B cell (primary cell): ENCODE data around the gene MFGE8. TPM values are rescaled to one million over a fixed set of nuclear protein-coding genes. Genes with fewer than 3 reads are reported as not detected.
"Not testable (repeated sequence)": the region's sequence is repeated elsewhere in the genome, so short reads cannot be mapped to it uniquely, and the experiment has no call there.

Experiments used
- ATAC-seq: fragments of 200-7000 bp; cut with Tn5 transposase; one replicate; pipeline ENCODE4 v1.10.0; 2021; ENCODE audit warnings: low read depth, mild to moderate bottlenecking, moderate number of reproducible peaks, moderate library complexity
- CTCF ChIA-PET: fragments of 350-600 bp; sonication (Branson Sonifier 250); formaldehyde crosslinking; loops from one replicate; lab custom pipeline; 2021; ENCODE audit warnings: antibody characterized with exemption, inconsistent platforms; lab: Charles Lee
- POLR2A ChIA-PET: fragments of 350-600 bp; sonication (Branson Sonifier 250); formaldehyde crosslinking; loops from one replicate; lab custom pipeline; 2021; ENCODE audit warnings: antibody characterized with exemption; lab: Charles Lee
- DNase-seq: peaks from one replicate; pipeline ENCODE4 v3.0.0; 2013
- H2AFZ ChIP-seq: 2 replicates; pipeline ENCODE4 v1.6.1; 2012; ENCODE audit warnings: mild to moderate bottlenecking, low read depth, low read length; ENCODE audit not compliant: insufficient read depth, poor library complexity, severe bottlenecking
- H3K27ac ChIP-seq, 2 donors: 1 replicate in 1 of 2; 2 replicates in 1 of 2; pipeline ENCODE4 v1.5.1; 2012 to 2013; ENCODE audit warnings: low read length in 2 of 2, mild to moderate bottlenecking in 2 of 2, moderate library complexity in 1 of 2
- H3K27me3 ChIP-seq, 4 experiments: fragments of 200-600 bp in 1 of 4; sonication (generic) in 1 of 4; replicated peaks in 1 of 4; 1 replicate in 2 of 4; 2 replicates in 2 of 4; pipeline versions ENCODE4 v1.6.1 to v1.7.0; 2013 to 2016; ENCODE audit warnings: low read length in 3 of 4, mild to moderate bottlenecking in 2 of 4, mixed read lengths in 1 of 4, moderate library complexity in 1 of 4; ENCODE audit not compliant: insufficient read depth in 4 of 4, control insufficient read depth in 3 of 4; ENCODE audit errors: control extremely low read depth in 1 of 4
- H3K36me3 ChIP-seq, 2 experiments: replicated peaks in 1 of 2; 1 replicate in 1 of 2; 2 replicates in 1 of 2; pipeline versions ENCODE4 v1.6.1 to v1.7.1; 2013; ENCODE audit warnings: low read length in 1 of 2; ENCODE audit not compliant: insufficient read depth in 2 of 2, control insufficient read depth in 1 of 2; ENCODE audit errors: control extremely low read depth in 1 of 2, extremely low read depth in 1 of 2
- H3K4me1 ChIP-seq, 2 donors: fragments of 200-600 bp in 1 of 2; sonication (generic) in 1 of 2; 1 replicate in 1 of 2; 2 replicates in 1 of 2; pipeline versions ENCODE4 v1.5.1 to v1.6.1; 2013 to 2017; ENCODE audit warnings: low read length in 2 of 2; ENCODE audit not compliant: control insufficient read depth in 2 of 2, insufficient read depth in 2 of 2
- H3K4me2 ChIP-seq: replicated peaks from 2 replicates; pipeline ENCODE3; 2012; ENCODE audit warnings: mild to moderate bottlenecking, low read depth, low read length; ENCODE audit not compliant: poor library complexity, severe bottlenecking
- H3K4me3 ChIP-seq, 5 experiments: fragments of 200-600 bp in 1 of 5; sonication (generic) in 1 of 5; 1 replicate in 3 of 5; 2 replicates in 2 of 5; pipeline versions ENCODE4 v1.5.1 to v1.7.0; 2011 to 2016; ENCODE audit warnings: low read length in 4 of 5, mild to moderate bottlenecking in 4 of 5, low read depth in 2 of 5, control low read depth in 1 of 5, moderate library complexity in 1 of 5; ENCODE audit not compliant: insufficient read depth in 1 of 5; ENCODE audit errors: control extremely low read depth in 1 of 5, extremely low read depth in 1 of 5
- H3K79me2 ChIP-seq: fragments of 200-600 bp; sonication (generic); one replicate; pipeline ENCODE4 v1.6.0; 2016; ENCODE audit warnings: low read length; ENCODE audit not compliant: control insufficient read depth, insufficient read depth
- H3K9ac ChIP-seq: fragments of 200-600 bp; sonication (generic); 2 replicates; pipeline ENCODE4 v1.6.1; 2017; ENCODE audit warnings: mild to moderate bottlenecking, low read length, moderate library complexity
- H3K9me3 ChIP-seq, 3 donors: one replicate each; pipeline versions ENCODE4 v1.6.1 to v1.7.1; 2013; ENCODE audit warnings: low read length in 2 of 3; ENCODE audit not compliant: control insufficient read depth in 2 of 3, insufficient read depth in 1 of 3; ENCODE audit errors: control extremely low read depth in 1 of 3
- H4K20me1 ChIP-seq: 2 replicates; pipeline ENCODE4 v1.6.0; 2012; ENCODE audit warnings: mild to moderate bottlenecking, low read length; ENCODE audit not compliant: insufficient read depth, control insufficient read depth, poor library complexity, severe bottlenecking
- H3K27ac Mint-ChIP-seq: one replicate; pipeline ENCODE4 v1.8.0; 2021; ENCODE audit warnings: mixed read lengths
- H3K27me3 Mint-ChIP-seq: one replicate; pipeline ENCODE4 v1.8.0; 2021; ENCODE audit warnings: mixed read lengths
- H3K4me1 Mint-ChIP-seq: one replicate; pipeline ENCODE4 v1.8.0; 2021; ENCODE audit warnings: mixed read lengths
- H3K4me3 Mint-ChIP-seq: one replicate; pipeline ENCODE4 v1.8.0; 2021; ENCODE audit warnings: mixed read lengths
- H3K9me3 Mint-ChIP-seq: one replicate; pipeline ENCODE4 v1.8.0; 2022; ENCODE audit warnings: mixed read lengths; ENCODE audit not compliant: insufficient read depth
- WGBS: methylation state at CpG from one replicate; pipeline ENCODE4 v1.1.5; 2013; ENCODE audit warnings: missing lambda C conversion rate; ENCODE audit not compliant: insufficient coverage; 5-methylcytosine and 5-hydroxymethylcytosine counted together
- intact Hi-C: fragments of 100-400 bp; cut with micrococcal nuclease; formaldehyde crosslinking; loops from one replicate; pipeline ENCODE4 v1.10.0; 2022
- polyA plus RNA-seq: library from polyadenylated mRNA; depleted of rRNA; stranded (reverse); fragments of >200 nt; gene quantifications from 2 replicates; pipeline ENCODE4 v1.2.3, GENCODE V29; 2012
- total RNA-seq, 2 donors: library from RNA; stranded (reverse); fragments of 120-200 nt in 1 of 2; gene quantifications; 1 replicate in 1 of 2; 2 replicates in 1 of 2; pipeline versions ENCODE4 v1.2.3 to v1.2.4, GENCODE V29; 2013 to 2022

Gene MFGE8
- total and polyA plus RNA-seq, 2 donors (not counting 1 experiment from before 2014, with no cell fraction given), result 18.9 to 28.8 TPM

DNA sequence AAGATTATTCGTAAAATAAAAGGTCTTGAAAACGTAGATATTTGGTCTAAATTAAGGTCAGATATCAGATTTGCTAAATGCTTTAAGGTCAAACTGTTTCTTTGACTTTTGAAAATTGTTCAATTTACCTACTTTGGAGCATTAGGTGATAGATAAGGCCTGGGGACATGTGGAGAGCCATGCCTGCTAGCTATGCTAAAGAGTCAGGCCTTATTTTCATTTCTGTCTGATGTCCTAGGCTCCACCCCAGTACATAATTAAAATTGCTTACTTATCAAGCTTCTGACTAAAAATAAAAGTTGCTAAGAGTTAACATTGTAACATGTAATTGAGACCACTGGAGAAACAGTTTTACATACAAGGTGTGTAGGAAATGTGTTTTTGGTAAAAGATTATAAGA, 12.5 kb upstream of the MFGE8 start:
- H4K20me1 ChIP-seq, H2AFZ ChIP-seq, H3K4me2 ChIP-seq, H3K27me3 ChIP-seq, H3K27ac ChIP-seq, H3K9me3 Mint-ChIP-seq, H3K9me3 ChIP-seq, H3K27ac Mint-ChIP-seq, H3K4me3 ChIP-seq, POLR2A ChIA-PET, H3K4me1 Mint-ChIP-seq, H3K9ac ChIP-seq, H3K4me1 ChIP-seq, DNase-seq, ATAC-seq, H3K4me3 Mint-ChIP-seq, H3K79me2 ChIP-seq, H3K36me3 ChIP-seq, CTCF ChIA-PET, intact Hi-C loops: not testable (repeated sequence)
- peaks cover 36% of the 10 kb centered on the region for H3K27me3 Mint-ChIP-seq
- no CpG with 5 or more reads among the region's 2 CpGs for WGBS

DNA sequence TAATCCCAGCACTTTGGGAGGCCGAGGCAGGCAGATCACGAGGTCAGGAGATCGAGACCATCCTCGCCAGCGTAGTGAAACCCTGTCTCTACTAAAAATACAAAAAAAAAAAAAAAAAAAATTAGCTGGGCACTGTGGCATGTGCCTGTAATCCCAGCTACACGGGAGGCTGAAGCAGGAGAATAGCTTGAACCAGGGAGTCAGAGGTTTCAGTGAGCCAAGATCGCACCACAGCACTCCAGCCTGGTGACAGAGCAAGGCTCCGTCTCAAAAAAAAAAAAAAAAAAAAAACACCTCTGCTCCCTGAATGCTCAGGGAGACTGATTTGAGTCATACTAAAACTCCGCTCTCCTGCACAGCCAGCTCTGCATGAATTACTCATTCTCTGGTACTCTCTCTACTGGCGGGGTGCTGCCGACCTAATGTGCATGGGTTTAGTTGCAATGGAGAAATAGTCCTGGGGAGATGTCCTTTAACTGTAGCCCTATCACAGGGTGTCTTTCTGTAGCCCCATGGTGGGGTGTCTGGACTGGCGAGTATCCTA, 7.8 kb upstream of the MFGE8 start:
- H3K4me2 ChIP-seq, H3K9me3 Mint-ChIP-seq, H3K27me3 ChIP-seq, H3K9ac ChIP-seq, H3K4me3 ChIP-seq, POLR2A ChIA-PET, H3K79me2 ChIP-seq, H3K4me1 Mint-ChIP-seq, H4K20me1 ChIP-seq, H2AFZ ChIP-seq, H3K27ac Mint-ChIP-seq, DNase-seq, intact Hi-C loops, H3K36me3 ChIP-seq, H3K27ac ChIP-seq, H3K4me1 ChIP-seq, ATAC-seq, H3K4me3 Mint-ChIP-seq, H3K9me3 ChIP-seq: not testable (repeated sequence)
- CTCF ChIA-PET, result interaction anchor here (0.5 kb wide), 1 partner anchor 137 kb away, joined by 4 read pairs; no protein-coding TSS in a partner anchor
- H3K27me3 Mint-ChIP-seq, result peaks cover 49% of the 10 kb centered on the region
- 83% methylated on average over 2 of the region's 12 CpGs for WGBS
